K562 (cell line): Measurements from ENCODE around the gene LOXL4.

Source experiments
- CEBPB ChIP-seq: fragments of 450-650 bp; IDR thresholded peaks from 2 replicates; pipeline ENCODE4 v1.6.1; 2016; ENCODE audit warnings: missing genetic modification characterization, missing compliant biosample characterization
- POLR2AphosphoS5 ChIP-seq: IDR thresholded peaks from 2 replicates; pipeline ENCODE4 v1.6.1; 2011; ENCODE audit warnings: mild to moderate bottlenecking, low read depth, low read length, moderate library complexity; ENCODE audit not compliant: control insufficient read depth, insufficient read depth
- PTRF ChIP-seq: fragments of 450-650 bp; IDR thresholded peaks from 2 replicates; pipeline ENCODE4 v1.6.1; 2016; ENCODE audit warnings: mild to moderate bottlenecking, missing genetic modification characterization, missing compliant biosample characterization
- RCOR1 ChIP-seq, 2 experiments: IDR thresholded peaks; 2 replicates each; pipeline ENCODE4 v1.6.1; 2012; ENCODE audit warnings: low read depth in 2 of 2, low read length in 2 of 2, borderline replicate concordance in 1 of 2, improper control_type of control experiment in 1 of 2
- SMAD1 ChIP-seq: fragments of 150-350 bp; IDR thresholded peaks from 2 replicates; pipeline ENCODE4 v1.6.1; 2014; ENCODE audit warnings: low read length, low read depth; ENCODE audit not compliant: partially characterized antibody
- SMC3 ChIP-seq: conservative IDR thresholded peaks from 2 replicates; pipeline ENCODE4 v1.6.1; 2011; ENCODE audit warnings: low read depth, low read length, improper control_type of control experiment; ENCODE audit not compliant: insufficient read depth
- U2AF1 ChIP-seq: fragments of 200-400 bp; formaldehyde crosslinking; optimal IDR thresholded peaks from 2 replicates; pipeline ENCODE3; 2017; ENCODE audit warnings: mild to moderate bottlenecking, low read depth, low read length, moderate library complexity
- ZNF282 ChIP-seq: sonication (generic); formaldehyde crosslinking; IDR thresholded peaks from 2 replicates; pipeline ENCODE4 v1.8.1; 2023; ENCODE audit warnings: missing genetic modification reagents
- TF ChIP-seq, protein P1 (sequence below): fragments of 450-650 bp; formaldehyde crosslinking; IDR thresholded peaks from 2 replicates; pipeline ENCODE4 v1.4.0; 2022; ENCODE audit warnings: mild to moderate bottlenecking, moderate library complexity
- TF ChIP-seq, protein P2 (sequence below): fragments of 250-450 bp; sonication (Bioruptor Pico); IDR thresholded peaks from 2 replicates; pipeline ENCODE4 v1.4.0; 2020; ENCODE audit warnings: mild to moderate bottlenecking, moderate library complexity

DNA sequence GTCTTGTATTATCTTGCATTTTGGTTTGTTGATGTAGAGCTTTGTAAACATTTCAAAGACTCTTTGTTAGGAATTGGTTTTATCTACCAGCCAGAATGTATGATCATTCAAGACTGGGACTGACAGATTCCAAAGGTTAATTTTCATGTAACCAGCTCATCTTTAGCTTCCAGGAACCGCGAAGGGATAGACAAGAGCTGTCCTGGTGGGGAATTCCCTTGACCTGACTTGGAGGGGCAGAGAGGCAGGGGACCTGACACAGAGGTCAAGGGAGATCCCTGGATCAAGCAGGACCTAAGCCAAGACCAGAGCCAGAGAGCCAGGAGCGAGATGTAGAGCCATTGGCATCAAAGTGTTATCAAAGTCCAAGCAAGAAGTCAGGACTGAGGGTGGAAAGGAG lies 6.6 kb upstream of the LOXL4 start:
- TF ChIP-seq U2AF1 (no peak), SMC3 (no peak), RCOR1 (IDR thresholded peaks at IDR 0.05; ENCODE audit: borderline replicate concordance in 1 of 2, low read depth in 2 of 2, low read length in 2 of 2) (no peak), POLR2AphosphoS5 (no peak), CEBPB (tag) (no peak), SMAD1 (no peak), ZNF282 (CRISPR knock-in tag) (no peak), PTRF (no peak)
- TF ChIP-seq, protein P1, sequence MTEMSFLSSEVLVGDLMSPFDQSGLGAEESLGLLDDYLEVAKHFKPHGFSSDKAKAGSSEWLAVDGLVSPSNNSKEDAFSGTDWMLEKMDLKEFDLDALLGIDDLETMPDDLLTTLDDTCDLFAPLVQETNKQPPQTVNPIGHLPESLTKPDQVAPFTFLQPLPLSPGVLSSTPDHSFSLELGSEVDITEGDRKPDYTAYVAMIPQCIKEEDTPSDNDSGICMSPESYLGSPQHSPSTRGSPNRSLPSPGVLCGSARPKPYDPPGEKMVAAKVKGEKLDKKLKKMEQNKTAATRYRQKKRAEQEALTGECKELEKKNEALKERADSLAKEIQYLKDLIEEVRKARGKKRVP (CRISPR knock-in tag), result no peak
- TF ChIP-seq, protein P2, sequence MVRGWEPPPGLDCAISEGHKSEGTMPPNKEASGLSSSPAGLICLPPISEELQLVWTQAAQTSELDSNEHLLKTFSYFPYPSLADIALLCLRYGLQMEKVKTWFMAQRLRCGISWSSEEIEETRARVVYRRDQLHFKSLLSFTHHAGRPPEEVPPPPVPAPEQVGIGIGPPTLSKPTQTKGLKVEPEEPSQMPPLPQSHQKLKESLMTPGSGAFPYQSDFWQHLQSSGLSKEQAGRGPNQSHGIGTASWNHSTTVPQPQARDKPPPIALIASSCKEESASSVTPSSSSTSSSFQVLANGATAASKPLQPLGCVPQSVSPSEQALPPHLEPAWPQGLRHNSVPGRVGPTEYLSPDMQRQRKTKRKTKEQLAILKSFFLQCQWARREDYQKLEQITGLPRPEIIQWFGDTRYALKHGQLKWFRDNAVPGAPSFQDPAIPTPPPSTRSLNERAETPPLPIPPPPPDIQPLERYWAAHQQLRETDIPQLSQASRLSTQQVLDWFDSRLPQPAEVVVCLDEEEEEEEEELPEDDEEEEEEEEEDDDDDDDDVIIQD (CRISPR knock-in tag), result no peak
